Erythroblast (primary cell): ENCODE data around the gene GMDS.

Experiments used
- GATA1 ChIP-seq: IDR thresholded peaks from 2 replicates; pipeline ENCODE4 v1.6.1; 2011; ENCODE audit warnings: low read depth, mild to moderate bottlenecking, control low read depth, low read length, moderate library complexity
- POLR2A ChIP-seq: IDR thresholded peaks from 2 replicates; pipeline ENCODE4 v1.6.1; 2011; ENCODE audit warnings: mild to moderate bottlenecking, low read length

- no peak for TF ChIP-seq POLR2A
- no peak for TF ChIP-seq GATA1
These were observed at the start of gene GMDS for GRCh38 chr6:2245103-2245876.
